LNCAP (cell line): ENCODE measurements around the gene ANP32E.

ENCODE experiments used
- TF ChIP-seq, protein P1 (sequence below): fragments of 450-650 bp; IDR thresholded peaks from 2 replicates; pipeline ENCODE4 v1.5.1; 2017; ENCODE audit warnings: mild to moderate bottlenecking

The ANP32E gene

DNA sequence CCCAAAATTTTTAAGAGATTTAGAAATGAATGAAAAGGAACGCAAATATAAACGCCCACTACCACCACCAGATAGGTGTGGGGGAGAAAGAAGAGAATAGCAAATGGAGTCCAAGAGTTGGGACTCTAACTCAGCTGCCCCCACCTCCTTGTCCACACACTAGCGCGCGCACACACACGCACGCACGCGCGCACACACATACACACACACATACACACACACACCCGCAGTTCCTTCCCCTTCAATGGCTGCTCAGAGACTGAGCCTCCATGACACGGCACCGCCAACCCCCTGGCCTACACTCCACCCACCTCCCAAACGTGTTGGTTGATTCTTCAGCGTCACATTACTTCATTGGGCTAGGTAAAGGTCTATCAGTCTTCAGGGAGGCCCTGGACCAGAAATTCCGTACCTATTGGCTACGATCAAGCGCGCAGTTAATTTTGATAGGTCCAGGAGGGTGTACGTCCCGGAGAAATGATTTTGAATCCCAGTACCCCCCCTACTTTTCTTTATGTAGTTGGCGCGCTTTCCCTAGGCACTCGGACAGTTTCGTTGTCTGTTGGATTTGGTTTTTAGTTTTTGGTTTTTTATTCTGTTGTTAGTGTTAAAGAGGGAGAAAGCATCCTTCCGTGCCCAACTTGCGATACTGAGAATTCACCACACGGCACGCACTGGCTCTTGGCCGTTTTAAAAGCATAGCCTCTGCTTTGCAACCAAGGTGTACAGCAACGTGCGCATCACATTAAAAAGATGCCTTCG is at the start of gene ANP32E:
TSS of gene ANP32E (minus strand) at position 261 of the 762 bp plus-strand sequence. CDS start 326 bp downstream, outside the sequence.
- TF ChIP-seq, protein P1, sequence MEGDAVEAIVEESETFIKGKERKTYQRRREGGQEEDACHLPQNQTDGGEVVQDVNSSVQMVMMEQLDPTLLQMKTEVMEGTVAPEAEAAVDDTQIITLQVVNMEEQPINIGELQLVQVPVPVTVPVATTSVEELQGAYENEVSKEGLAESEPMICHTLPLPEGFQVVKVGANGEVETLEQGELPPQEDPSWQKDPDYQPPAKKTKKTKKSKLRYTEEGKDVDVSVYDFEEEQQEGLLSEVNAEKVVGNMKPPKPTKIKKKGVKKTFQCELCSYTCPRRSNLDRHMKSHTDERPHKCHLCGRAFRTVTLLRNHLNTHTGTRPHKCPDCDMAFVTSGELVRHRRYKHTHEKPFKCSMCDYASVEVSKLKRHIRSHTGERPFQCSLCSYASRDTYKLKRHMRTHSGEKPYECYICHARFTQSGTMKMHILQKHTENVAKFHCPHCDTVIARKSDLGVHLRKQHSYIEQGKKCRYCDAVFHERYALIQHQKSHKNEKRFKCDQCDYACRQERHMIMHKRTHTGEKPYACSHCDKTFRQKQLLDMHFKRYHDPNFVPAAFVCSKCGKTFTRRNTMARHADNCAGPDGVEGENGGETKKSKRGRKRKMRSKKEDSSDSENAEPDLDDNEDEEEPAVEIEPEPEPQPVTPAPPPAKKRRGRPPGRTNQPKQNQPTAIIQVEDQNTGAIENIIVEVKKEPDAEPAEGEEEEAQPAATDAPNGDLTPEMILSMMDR: peak; percentile 37

GRCh38 chr1:150283260-150283659 is 47.3 kb upstream of the ANP32E start:
- TF ChIP-seq, protein P1: no peak

DNA sequence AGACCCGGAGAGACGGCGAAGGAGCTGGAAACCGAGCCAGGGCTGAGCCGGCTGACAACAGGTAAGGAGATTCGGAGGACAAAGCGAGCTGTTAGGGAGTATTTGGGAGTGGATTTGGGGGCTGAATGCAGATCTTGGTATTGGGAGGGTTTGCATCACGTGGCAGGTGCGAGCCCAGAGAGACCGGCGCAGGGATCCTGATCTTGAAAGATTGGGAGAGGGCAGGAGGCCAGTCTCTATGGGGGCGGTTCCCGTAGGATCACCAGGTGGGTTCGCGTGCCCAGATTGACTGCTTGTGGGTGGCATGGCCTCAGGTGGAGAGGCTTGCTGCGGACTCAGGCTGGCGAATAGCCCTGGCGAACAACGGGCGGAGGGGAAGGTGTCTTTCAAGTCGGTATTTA is 46.6 kb upstream of the ANP32E start:
- TF ChIP-seq, protein P1: no peak

GRCh38 chr1:150281758-150282557 is 46.0 kb upstream of the ANP32E start, which contains the start of gene CIART:
TSS of gene CIART (plus strand) at chr1:150282554. CDS start at chr1:150283268, 714 bp downstream.
- TF ChIP-seq, protein P1: no peak

GRCh38 chr1:150281221-150281757 is 45.4 kb upstream of the ANP32E start:
- TF ChIP-seq, protein P1: peak; percentile 75

DNA sequence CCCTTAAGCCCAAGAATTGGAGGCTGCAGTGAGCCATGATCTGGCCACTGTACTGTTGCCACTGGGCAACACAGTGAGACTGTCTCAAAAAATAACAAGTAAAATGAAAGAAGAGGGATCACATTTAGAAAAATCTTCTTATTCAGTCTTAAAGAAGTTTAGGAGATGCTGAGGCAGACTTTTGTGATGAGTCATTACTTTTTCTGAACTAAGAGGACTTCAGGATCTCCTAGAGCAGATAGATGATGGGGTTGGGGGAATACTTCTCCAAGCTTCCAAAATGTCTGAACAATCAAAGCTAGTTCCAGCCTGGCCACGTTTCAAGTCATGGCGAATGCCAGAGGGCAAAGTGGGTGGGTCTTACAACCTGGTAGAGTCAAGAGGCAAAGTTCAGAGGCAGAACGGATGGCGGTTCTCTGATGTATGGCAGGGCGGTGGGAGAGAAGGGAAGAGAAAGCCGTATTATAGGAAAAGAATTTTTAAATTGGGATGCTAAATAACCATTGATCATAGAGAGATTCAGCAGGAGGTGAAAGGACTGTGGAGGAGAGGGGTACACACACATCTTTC is 44.3 kb upstream of the ANP32E start:
- TF ChIP-seq, protein P1: no peak

- TF ChIP-seq, protein P1: no peak
Measured at GRCh38 chr1:150273311-150273710, 37.4 kb upstream of the ANP32E start.
